Epithelial cell of proximal tubule (primary cell): Measurements from ENCODE around the gene GRK5. TPM values are rescaled to one million over a fixed set of nuclear protein-coding genes. Genes with fewer than 3 reads are reported as not detected.
"Not testable (repeated sequence)": the region's sequence is repeated elsewhere in the genome, so short reads cannot be mapped to it uniquely, and the experiment has no call there.

Source experiments
- DNase-seq: peaks from one replicate; pipeline ENCODE4 v3.0.0-alpha.2; 2011; ENCODE audit warnings: low read depth
- H3K4me3 ChIP-seq: 2 replicates; pipeline ENCODE4 v1.5.1; 2011; ENCODE audit warnings: low read depth, mild to moderate bottlenecking, low read length
- CTCF ChIP-seq: conservative IDR thresholded peaks from 2 replicates; pipeline ENCODE4 v1.5.1; 2012; ENCODE audit warnings: low read depth, mild to moderate bottlenecking, low read length
- total RNA-seq: library from RNA; depleted of rRNA; stranded (reverse); fragments of >200 nt; gene quantifications from 2 replicates; pipeline ENCODE4 v1.2.3, GENCODE V29; 2015

GRK5 gene
- total RNA-seq, 1 donor from 2014 or later = 2.8 TPM

- no peak overlapping the region for H3K4me3 ChIP-seq
- no peak for DNase-seq
- TF ChIP-seq CTCF = no peak
These were observed 25.9 kb downstream of the GRK5 start for GRCh38 chr10:119233123-119233820.

- DNase-seq = no peak
- no peak for TF ChIP-seq CTCF
- no peak overlapping the region for H3K4me3 ChIP-seq
These were observed 26.4 kb downstream of the GRK5 start for GRCh38 chr10:119233821-119234220.

DNA sequence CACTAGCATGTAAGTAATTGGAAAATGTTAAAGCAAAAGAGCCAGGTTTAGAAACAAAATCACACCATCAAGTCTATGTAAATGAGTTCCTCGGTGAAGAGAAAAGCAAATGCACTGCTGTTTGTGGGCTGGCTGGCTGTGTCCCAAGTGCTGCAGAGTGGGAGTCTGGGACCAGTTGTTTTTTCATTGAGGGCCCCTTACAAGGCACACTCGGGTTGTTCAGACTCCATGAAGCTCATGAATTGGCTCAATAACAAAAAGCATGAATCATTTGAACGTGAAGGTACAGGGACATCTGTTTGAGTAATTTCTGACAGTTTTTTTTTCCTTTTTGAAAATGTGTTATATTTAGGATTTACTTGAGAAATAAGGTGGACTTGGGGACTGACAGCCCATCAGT is 28.0 kb downstream of the GRK5 start:
- TF ChIP-seq CTCF = no peak
- H3K4me3 ChIP-seq = no peak overlapping the region
- no peak for DNase-seq

DNA sequence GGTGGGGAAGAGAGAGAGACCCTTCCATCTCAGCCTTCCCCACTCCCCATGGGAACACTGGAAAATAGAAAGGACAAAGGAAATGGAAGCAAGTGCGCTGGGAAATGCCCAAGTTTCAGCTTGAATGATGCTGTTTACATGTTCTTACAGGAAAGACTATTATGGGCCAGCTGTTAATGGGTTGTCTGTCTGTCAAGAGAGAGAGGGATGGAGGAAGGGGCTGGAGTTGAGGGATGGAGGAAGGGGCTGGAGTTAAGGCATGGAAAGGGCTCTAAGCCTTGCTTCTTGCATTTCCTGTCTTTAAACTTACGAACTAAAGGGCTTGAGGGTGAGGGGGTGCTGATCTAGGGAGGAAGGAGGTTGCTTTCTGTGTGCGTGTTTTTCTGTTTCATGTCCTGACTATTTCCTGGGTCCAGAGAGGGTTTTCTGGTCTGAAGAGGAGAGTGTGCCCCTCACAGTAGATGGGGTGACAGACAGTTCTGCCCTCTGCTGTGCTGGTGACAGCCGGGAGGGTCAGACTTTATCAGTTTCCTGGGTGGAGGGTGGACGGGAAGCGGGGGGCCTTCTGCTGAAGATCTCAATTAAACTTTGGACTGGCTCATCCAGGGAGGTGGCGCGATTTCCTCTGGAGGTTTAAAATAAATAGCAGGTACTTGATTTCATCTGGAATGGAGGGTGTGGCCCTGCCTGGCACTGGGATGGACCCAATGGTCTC is 30.5 kb downstream of the GRK5 start:
- H3K4me3 ChIP-seq = no peak overlapping the region
- DNase-seq = no peak
- no peak for TF ChIP-seq CTCF

DNA sequence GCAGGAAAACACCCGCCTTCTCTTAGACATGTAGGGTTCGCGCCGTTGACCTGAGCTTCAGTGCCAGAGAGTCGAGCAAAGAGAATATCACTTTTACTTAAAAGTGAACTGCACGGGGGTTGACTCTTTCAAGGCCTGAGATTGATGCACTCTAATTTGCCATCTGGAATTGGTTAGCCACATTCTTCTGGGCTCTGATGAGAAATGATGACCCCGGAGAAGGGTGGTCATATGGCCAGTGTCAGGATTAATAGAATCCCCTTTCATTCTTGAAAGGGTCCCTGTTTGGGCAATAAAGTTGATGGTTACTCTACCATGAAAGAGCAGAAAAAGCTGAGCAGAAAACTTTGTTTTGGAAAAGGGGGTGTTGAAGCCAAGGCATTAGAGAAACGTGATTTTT is 31.2 kb downstream of the GRK5 start:
- no peak for TF ChIP-seq CTCF
- no peak overlapping the region for H3K4me3 ChIP-seq
- DNase-seq = no peak

- not testable (repeated sequence) for H3K4me3 ChIP-seq, DNase-seq
These were observed 31.6 kb downstream of the GRK5 start for GRCh38 chr10:119239015-119239414.

- not testable (repeated sequence) for DNase-seq, H3K4me3 ChIP-seq
These were observed 32.3 kb downstream of the GRK5 start for GRCh38 chr10:119239630-119240029.

- no peak for TF ChIP-seq CTCF
- no peak for DNase-seq
- no peak overlapping the region for H3K4me3 ChIP-seq
These were observed 33.7 kb downstream of the GRK5 start for GRCh38 chr10:119241066-119241465.
